GM18909 (cell line): ENCODE data around the gene UQCRH.
"Not testable (repeated sequence)": the region's sequence is repeated elsewhere in the genome, so short reads cannot be mapped to it uniquely, and the experiment has no call there.

Source experiments
- ATAC-seq: cut with Tn5 transposase; IDR thresholded peaks from one replicate; pipeline ENCODE4 v1.9.1; 2021; ENCODE audit warnings: mild to moderate bottlenecking; ENCODE audit not compliant: unreplicated experiment, poor library complexity

UQCRH gene

GRCh38 chr1:46331786-46332540, 28.5 kb downstream of the UQCRH start:
- ATAC-seq: peak; percentile 42

GRCh38 chr1:46333300-46334029, 30.0 kb downstream of the UQCRH start:
- ATAC-seq: peak; percentile 52

- no peak for ATAC-seq
Observed at GRCh38 chr1:46334030-46334384, 30.5 kb downstream of the UQCRH start.

GRCh38 chr1:46335081-46335480, 31.6 kb downstream of the UQCRH start:
- no peak for ATAC-seq

- not testable (repeated sequence) for ATAC-seq
Observed at GRCh38 chr1:46337409-46337808, 33.9 kb downstream of the UQCRH start.

- peak; percentile 79 for ATAC-seq
Observed at GRCh38 chr1:46340404-46341221, 37.1 kb downstream of the UQCRH start, which contains the start of gene NSUN4. NSUN4 (plus strand) TSS chr1:46340807; CDS start chr1:46340827, 20 bp downstream.

GRCh38 chr1:46341222-46342083, 38.0 kb downstream of the UQCRH start:
- ATAC-seq: no peak

- peak; percentile 48 for ATAC-seq
Observed at GRCh38 chr1:46342084-46342656, 38.7 kb downstream of the UQCRH start.

GRCh38 chr1:46342677-46343350, 39.3 kb downstream of the UQCRH start:
- ATAC-seq: no peak

GRCh38 chr1:46343351-46343695, 39.8 kb downstream of the UQCRH start:
- no peak for ATAC-seq

GRCh38 chr1:46343705-46344104, 40.2 kb downstream of the UQCRH start:
- no peak for ATAC-seq

- no peak for ATAC-seq
Observed at GRCh38 chr1:46344481-46344880, 41.0 kb downstream of the UQCRH start.

- ATAC-seq: no peak
Observed at GRCh38 chr1:46345281-46345680, 41.8 kb downstream of the UQCRH start.

- no peak for ATAC-seq
Observed at GRCh38 chr1:46352363-46352762, 48.9 kb downstream of the UQCRH start.

GRCh38 chr1:46355920-46356319, 52.4 kb downstream of the UQCRH start:
- not testable (repeated sequence) for ATAC-seq

GRCh38 chr1:46362158-46362557, 58.7 kb downstream of the UQCRH start:
- no peak for ATAC-seq

- ATAC-seq: no peak
Observed at GRCh38 chr1:46363121-46363520, 59.6 kb downstream of the UQCRH start.

GRCh38 chr1:46364612-46365011, 61.1 kb downstream of the UQCRH start:
- no peak for ATAC-seq

GRCh38 chr1:46365796-46366195, 62.3 kb downstream of the UQCRH start:
- ATAC-seq: not testable (repeated sequence)
